HG02885 (cell line): ENCODE measurements around the gene ANKDD1B.
"Not testable (repeated sequence)": the region's sequence is repeated elsewhere in the genome, so short reads cannot be mapped to it uniquely, and the experiment has no call there.

Experiments
- ATAC-seq: cut with Tn5 transposase; IDR thresholded peaks from one replicate; pipeline ENCODE4 v1.9.1; 2021; ENCODE audit warnings: mild to moderate bottlenecking; ENCODE audit not compliant: unreplicated experiment, poor library complexity

The ANKDD1B gene

GRCh38 chr5:75611311-75612225 is at the start of gene ANKDD1B:
ANKDD1B (plus strand) TSS chr5:75611453; CDS start chr5:75611635, 182 bp downstream.
- ATAC-seq: no peak

DNA sequence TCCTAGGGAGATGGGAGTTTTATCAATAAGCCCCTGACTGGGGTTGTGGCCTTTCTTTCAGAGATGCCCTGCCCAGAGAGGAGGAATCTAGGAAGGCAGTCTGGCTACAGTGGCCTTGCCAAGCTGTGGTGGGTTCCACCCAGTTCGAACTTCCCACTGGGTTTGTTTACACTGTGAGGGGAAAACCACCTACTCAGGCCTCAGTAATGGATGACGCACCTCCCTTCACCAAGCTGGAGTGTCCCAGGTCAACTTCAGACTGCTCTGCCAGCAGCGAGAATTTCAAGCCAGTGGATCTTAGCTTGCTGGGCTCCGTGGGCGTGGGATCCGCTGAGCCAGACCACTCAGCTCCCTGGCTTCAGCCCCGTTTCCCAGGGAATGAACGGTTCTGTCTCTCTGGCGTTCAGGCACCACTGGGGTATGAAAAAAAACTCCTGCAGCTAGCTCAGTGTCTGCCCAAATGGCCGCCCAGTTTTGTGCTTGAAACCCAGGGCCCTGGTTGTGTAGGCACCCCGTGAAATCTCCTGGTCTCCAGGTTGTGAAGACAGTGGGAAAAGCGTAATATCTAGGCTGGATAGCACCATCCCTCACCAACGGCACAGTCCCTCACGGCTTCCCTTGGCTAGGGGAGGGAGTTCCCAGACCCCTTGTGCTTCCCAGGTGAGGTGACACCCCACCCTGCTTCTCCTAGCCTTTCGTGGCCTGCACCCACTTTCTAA is 45.1 kb upstream of the ANKDD1B start:
- ATAC-seq: not testable (repeated sequence)

GRCh38 chr5:75566710-75567309 is 44.4 kb upstream of the ANKDD1B start:
- peak; percentile 84 for ATAC-seq

DNA sequence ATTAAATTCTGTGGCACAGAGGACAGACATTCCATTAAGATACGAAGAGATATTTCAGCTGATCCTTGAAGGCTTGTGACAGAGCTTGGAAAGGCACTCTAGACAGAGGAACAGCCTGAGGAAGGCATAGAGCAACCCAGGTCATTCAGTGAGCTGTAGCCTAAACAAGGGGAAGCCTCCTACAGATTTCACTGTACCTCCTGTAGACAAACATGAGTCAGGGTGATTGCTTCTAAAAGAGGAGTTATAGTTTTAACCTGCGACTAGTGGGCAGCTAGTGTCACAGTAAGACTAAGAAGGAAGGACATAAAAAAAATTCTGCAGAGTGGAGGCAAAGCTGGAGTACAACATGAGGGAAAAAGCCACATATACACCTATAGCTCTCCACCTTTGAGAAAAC is 43.5 kb upstream of the ANKDD1B start:
- ATAC-seq: peak; percentile 61

- ATAC-seq: peak; percentile 38
Observed at GRCh38 chr5:75568202-75568601, 43.1 kb upstream of the ANKDD1B start.

DNA sequence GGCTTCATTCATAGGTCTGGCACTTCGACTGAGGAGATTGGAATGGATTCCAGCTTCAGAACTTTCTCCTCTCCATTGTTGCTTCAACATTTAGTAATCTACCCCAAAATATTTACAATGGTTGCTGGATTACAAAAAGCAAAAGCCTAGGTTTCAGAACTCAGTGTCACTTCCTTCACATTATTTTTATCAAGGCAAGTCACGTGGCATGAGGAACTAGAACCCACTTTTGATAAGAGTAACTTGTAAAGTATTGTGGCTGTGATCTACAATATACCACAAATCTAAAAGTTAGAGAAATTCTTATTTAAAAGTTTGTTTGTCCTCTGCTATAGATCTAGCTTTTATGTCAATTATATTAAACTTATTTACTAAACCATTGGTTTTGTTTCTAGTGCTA is 39.7 kb upstream of the ANKDD1B start:
- no peak for ATAC-seq

- ATAC-seq: peak; percentile 11
Observed at GRCh38 chr5:75574791-75575190, 36.5 kb upstream of the ANKDD1B start.

- ATAC-seq: not testable (repeated sequence)
Observed at GRCh38 chr5:75578280-75578679, 33.0 kb upstream of the ANKDD1B start.

GRCh38 chr5:75584641-75585040 is 26.6 kb upstream of the ANKDD1B start:
- ATAC-seq: no peak

DNA sequence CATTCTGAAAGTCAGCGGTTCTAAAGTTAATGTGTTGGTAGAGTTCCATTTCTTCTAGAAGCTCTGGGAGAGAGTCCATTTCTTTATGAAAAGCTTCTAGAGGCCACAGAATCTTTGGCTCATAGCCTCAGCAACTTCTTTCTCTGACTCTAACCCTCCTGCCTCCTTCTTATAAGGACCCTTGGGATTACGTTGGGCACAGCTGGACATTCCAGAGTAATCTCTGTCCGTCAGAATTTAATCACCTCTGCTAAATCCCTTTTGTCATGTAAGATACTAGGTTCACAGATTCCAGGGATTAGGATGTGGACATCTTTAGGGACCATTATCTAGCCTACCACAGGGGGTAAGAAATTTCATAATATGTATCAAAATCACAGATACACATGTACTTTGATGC is 22.6 kb upstream of the ANKDD1B start:
- no peak for ATAC-seq

GRCh38 chr5:75600535-75600934 is 10.7 kb upstream of the ANKDD1B start:
- ATAC-seq: no peak

GRCh38 chr5:75601567-75601966 is 9.7 kb upstream of the ANKDD1B start:
- ATAC-seq: no peak

DNA sequence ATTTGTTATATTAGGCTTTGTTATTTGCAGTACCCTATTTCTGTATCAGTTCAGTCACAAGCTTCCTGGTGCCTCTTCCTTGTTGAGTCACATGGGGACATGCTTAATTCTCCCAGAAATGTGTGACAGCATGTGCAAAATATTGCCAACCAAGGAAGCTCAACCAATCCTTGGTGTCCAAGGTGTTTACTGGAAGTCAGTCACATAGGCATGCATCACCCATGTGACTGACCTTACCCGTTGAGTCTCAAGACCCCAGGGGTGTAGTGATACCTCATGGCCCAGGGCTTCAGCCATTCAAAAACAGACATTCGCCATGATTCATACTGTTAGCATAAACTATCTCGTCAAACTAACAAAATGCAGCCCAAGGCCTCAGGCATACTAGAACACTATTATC is 9.3 kb upstream of the ANKDD1B start:
- no peak for ATAC-seq

- no peak for ATAC-seq
Observed at GRCh38 chr5:75603371-75603770, 7.9 kb upstream of the ANKDD1B start.

DNA sequence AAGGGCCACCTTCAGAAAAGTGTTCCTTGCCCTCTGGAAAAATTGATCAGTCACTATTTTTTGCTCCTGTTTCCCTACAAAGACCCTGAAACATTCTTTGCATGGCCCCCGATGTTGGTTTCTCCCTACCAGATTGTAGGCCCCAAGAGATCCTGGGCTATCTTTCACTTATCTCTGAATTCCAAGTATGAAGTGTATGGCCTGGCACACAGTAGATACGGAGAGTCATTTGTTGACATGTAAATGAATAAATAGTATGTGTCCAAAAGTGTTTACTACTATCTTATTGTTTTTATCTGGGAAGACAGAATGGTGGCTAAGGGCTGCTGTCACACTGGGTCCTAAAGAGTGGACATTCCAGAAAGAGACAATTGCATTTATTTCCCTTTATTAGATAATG is 7.4 kb upstream of the ANKDD1B start:
- ATAC-seq: no peak

- not testable (repeated sequence) for ATAC-seq
Observed at GRCh38 chr5:75607341-75607740, 3.9 kb upstream of the ANKDD1B start.

DNA sequence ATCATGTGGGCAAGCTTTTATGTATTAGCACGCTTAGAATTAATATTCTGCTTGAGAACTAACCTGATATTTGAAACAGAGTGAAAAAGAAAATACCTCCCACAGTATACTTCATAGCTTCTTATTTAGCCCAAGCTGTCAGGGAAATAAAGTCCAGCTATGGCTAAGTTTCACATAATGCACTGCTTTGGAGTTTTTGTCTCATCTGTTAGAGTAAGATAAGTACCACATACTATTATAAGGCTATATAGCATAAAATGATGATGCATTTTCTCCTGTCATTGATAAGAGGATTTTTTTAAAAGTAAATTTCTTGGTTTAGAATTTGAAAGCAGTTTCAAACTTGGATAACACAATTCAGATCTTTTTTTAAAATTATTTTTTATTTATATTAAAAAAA is 2.4 kb upstream of the ANKDD1B start:
- no peak for ATAC-seq

DNA sequence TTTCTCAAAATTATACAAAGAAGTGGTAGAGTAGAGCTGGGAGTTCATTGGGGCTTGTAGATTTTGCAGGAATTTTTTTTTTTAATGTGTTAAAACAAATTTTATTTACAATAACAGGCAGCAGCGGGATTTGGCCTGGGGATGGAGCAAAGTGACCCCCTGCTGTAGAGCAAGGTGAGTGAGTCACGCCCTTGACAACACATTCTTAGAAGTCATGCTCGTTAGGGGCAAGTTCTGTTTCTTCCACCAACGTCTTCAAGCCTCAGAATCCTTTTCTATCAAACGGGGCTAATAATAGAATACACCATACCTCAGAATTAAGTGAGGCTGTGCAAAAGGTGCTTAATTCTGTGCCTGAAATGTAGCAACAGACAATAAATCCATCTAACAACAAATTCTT is 1.1 kb upstream of the ANKDD1B start:
- ATAC-seq: no peak

GRCh38 chr5:75610859-75611310 is 368 bp upstream of the ANKDD1B start:
- ATAC-seq: not testable (repeated sequence)

- no peak for ATAC-seq
Observed at GRCh38 chr5:75612226-75612569, 945 bp downstream of the ANKDD1B start.

- ATAC-seq: no peak
Observed at GRCh38 chr5:75612901-75613300, 1.6 kb downstream of the ANKDD1B start.
